ENCODE measurements around the gene ABCA4. TPM values are rescaled to one million over a fixed set of nuclear protein-coding genes. Genes with fewer than 3 reads are reported as not detected.

ABCA4 gene
- total RNA-seq, 1 experiment from 2014 or later: 0.22 TPM

DNA sequence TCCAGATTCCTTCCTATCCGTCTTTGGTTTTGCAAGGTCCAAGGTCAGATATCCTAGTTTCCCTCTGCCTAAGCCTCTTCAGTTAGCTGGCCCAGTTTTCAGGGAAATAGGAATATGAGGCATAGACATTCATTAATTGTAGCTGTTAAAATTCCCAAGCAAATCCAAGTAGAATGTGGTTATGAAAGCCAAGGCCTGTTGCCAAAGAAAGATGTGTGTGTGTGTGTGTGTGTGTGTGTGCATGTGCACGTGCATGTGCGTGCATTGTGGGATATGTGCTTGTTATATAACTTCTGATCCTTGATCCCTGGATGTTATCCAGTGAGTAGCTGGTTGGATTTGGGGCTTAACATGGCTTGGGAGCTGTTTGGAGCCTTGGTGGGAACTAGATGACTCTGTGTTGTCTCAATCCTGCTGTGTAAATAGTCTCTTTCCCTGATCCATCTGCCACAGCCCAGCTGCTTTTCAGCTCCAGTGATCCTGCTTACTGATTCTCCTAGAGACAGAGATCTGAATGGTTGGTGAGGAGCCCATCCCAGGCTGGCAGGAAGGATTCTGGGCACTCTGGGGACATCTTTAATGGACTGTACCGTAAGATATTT is 141.1 kb downstream of the ABCA4 start:
- Histone ChIP-seq H3K9me3 (ENCODE audit: control insufficient read depth in 1 of 2, insufficient read depth in 1 of 2, low read depth in 1 of 2, low read length in 2 of 2) (no peaks in the 10 kb centered on the region), H3K36me3 (ENCODE audit: control insufficient read depth in 1 of 2, insufficient read depth in 2 of 2, low read length in 2 of 2) (no peaks in the 10 kb centered on the region), H4K20me1 (ENCODE audit: insufficient read depth) (no peaks in the 10 kb centered on the region), H3K4me3 (replicated peaks in 1 of 2; ENCODE audit: low read depth in 1 of 2, low read length in 2 of 2) (no peak overlapping the region), H3K27ac (ENCODE audit: low read depth, low read length) (no peak overlapping the region), H3K9ac (ENCODE audit: low read length) (no peak overlapping the region), H3K4me1 (ENCODE audit: control insufficient read depth in 1 of 2, insufficient read depth in 2 of 2, low read length in 2 of 2) (no peaks in the 10 kb centered on the region), H3K27me3 (ENCODE audit: insufficient read depth, low read length) (no peaks in the 10 kb centered on the region), H3K79me2 (ENCODE audit: insufficient read depth, low read length) (no peaks in the 10 kb centered on the region), H3K4me2 (ENCODE audit: low read length) (no peak overlapping the region), H3K9me2 (ENCODE audit: insufficient read depth) (no peaks in the 10 kb centered on the region), H2AFZ (ENCODE audit: low read depth, low read length, poor library complexity, severe bottlenecking) (no peak overlapping the region)
- ChIA-PET POLR2A (no interaction called here), RAD21 (ENCODE audit: low non-redundant PET in 1 of 2, low total read pairs in 2 of 2, uncharacterized antibody in 2 of 2, unreplicated experiment in 2 of 2) (no interaction called here), CTCF (interaction anchor here (1.1 to 2.1 kb wide), 5 partner anchors 9 to 675 kb away, joined by 3 to 8 read pairs (median 3); no protein-coding TSS in a partner anchor)
- TF ChIP-seq POLR2A (IDR thresholded peaks at IDR 0.05; ENCODE audit: borderline replicate concordance, extremely low read depth, insufficient read depth, insufficient read length): no peak
- TF ChIP-seq SIN3A (IDR thresholded peaks at IDR 0.05; ENCODE audit: low read depth): no peak
- no peak for TF ChIP-seq CEBPB (IDR thresholded peaks at IDR 0.05; ENCODE audit: low read depth)
- no peak for TF ChIP-seq CTCF (IDR thresholded peaks at IDR 0.05 in 2 of 3, conservative IDR thresholded peaks at IDR 0.05 in 1 of 3; ENCODE audit: borderline replicate concordance in 1 of 3, insufficient read depth in 1 of 3, low read depth in 2 of 3, low read length in 2 of 3)
- DNase-seq (ENCODE audit: low read depth, low spot score) (no peak), ATAC-seq (no peak)
- intact Hi-C loops (cut with micrococcal nuclease): no loop called here
- no TSS peak for BruUV-seq (replicated peaks)

DNA sequence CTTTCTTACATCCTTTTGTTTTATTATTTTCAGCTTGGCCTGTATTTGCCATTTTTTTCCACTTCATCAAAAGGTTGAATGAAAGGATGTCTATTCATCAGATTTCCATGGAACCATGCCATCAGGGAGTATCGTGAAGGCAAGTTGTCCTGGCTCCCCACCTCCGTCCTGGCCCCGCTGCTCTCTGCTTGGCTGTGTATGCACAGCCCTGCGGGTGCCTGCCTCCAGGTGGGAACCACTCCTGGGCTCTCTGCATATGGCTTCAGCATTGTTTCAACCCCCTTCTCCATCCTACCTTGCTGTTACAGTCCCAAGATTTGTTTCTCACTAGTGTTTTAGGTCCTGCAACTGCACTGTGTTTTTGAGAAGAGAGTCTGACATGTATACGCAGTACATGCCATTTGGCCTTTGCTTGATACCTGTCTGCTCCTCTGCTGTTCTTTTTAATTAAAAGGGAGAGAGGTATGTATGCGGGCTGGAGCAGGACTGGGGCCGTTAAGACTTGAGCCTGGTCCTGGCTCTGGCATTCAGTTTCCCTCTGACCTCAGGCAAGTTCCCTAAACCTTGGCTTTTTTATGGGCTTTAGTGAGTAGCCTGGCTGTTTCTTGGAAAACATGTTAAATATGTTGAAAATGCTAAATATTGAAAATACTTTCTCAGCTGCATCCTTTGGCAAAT is 141.8 kb downstream of the ABCA4 start:
- no peaks in the 10 kb centered on the region for H3K36me3 ChIP-seq (ENCODE audit: control insufficient read depth in 1 of 2, insufficient read depth in 2 of 2, low read length in 2 of 2)
- RAD21 ChIA-PET (ENCODE audit: low non-redundant PET in 1 of 2, low total read pairs in 2 of 2, uncharacterized antibody in 2 of 2, unreplicated experiment in 2 of 2): no interaction called here
- H3K27me3 ChIP-seq (ENCODE audit: insufficient read depth, low read length): no peaks in the 10 kb centered on the region
- TF ChIP-seq POLR2A (IDR thresholded peaks at IDR 0.05; ENCODE audit: borderline replicate concordance, extremely low read depth, insufficient read depth, insufficient read length): no peak
- TF ChIP-seq YY1 (IDR thresholded peaks at IDR 0.05; ENCODE audit: extremely low read depth, insufficient replicate concordance, low read depth, low read length): no peak
- TF ChIP-seq MAX (IDR thresholded peaks at IDR 0.05): no peak
- TF ChIP-seq ZBTB33 (IDR thresholded peaks at IDR 0.05; ENCODE audit: extremely low read depth, insufficient replicate concordance, low read length): no peak
- no peak for TF ChIP-seq SIN3A (IDR thresholded peaks at IDR 0.05; ENCODE audit: low read depth)
- no peak for TF ChIP-seq CEBPB (IDR thresholded peaks at IDR 0.05; ENCODE audit: low read depth)
- TF ChIP-seq ATF3 (IDR thresholded peaks at IDR 0.05): no peak
- TF ChIP-seq JUND (IDR thresholded peaks at IDR 0.05): no peak
- no peak for TF ChIP-seq FOSL1 (IDR thresholded peaks at IDR 0.05; ENCODE audit: low read depth)
- TF ChIP-seq EZH2phosphoT487 (IDR thresholded peaks at IDR 0.05; ENCODE audit: borderline replicate concordance): no peak
- no peak for TF ChIP-seq SRF (IDR thresholded peaks at IDR 0.05; ENCODE audit: low read depth)
- no peak for TF ChIP-seq ZFX (IDR thresholded peaks at IDR 0.05)
- no peak overlapping the region for H3K4me3 ChIP-seq (replicated peaks in 1 of 2; ENCODE audit: low read depth in 1 of 2, low read length in 2 of 2)
- CTCF ChIA-PET: interaction anchor here (1.1 to 2.1 kb wide), 4 partner anchors 9 to 357 kb away, joined by 3 to 8 read pairs (median 3); no protein-coding TSS in a partner anchor
- H3K9me3 ChIP-seq (ENCODE audit: control insufficient read depth in 1 of 2, insufficient read depth in 1 of 2, low read depth in 1 of 2, low read length in 2 of 2): no peaks in the 10 kb centered on the region
- no TSS peak for BruUV-seq (replicated peaks)
- H3K9me2 ChIP-seq (ENCODE audit: insufficient read depth): no peaks in the 10 kb centered on the region
- H3K9ac ChIP-seq (ENCODE audit: low read length): no peak overlapping the region
- no peak overlapping the region for H2AFZ ChIP-seq (ENCODE audit: low read depth, low read length, poor library complexity, severe bottlenecking)
- no peak overlapping the region for H3K4me2 ChIP-seq (ENCODE audit: low read length)
- H4K20me1 ChIP-seq (ENCODE audit: insufficient read depth): no peaks in the 10 kb centered on the region
- H3K79me2 ChIP-seq (ENCODE audit: insufficient read depth, low read length): no peaks in the 10 kb centered on the region
- POLR2A ChIA-PET: no interaction called here
- H3K27ac ChIP-seq (ENCODE audit: low read depth, low read length): no peak overlapping the region
- ATAC-seq (no peak), DNase-seq (ENCODE audit: low read depth, low spot score) (no peak)
- intact Hi-C loops (cut with micrococcal nuclease): no loop called here
- no peaks in the 10 kb centered on the region for H3K4me1 ChIP-seq (ENCODE audit: control insufficient read depth in 1 of 2, insufficient read depth in 2 of 2, low read length in 2 of 2)
